ENCODE measurements around the gene RGS13.

GRCh38 chr1:192592981-192593708, 42.8 kb upstream of the RGS13 start:
- TF ChIP-seq GATA2 (IDR thresholded peaks at IDR 0.05; ENCODE audit: low read depth, low read length) (no peak), GATA3 (IDR thresholded peaks at IDR 0.05; ENCODE audit: low read depth, low read length) (no peak)

Data from SH-SY5Y (cell line).